DMS79 (cell line): Measurements from ENCODE around the gene COA1.
"Not testable (repeated sequence)": the region's sequence is repeated elsewhere in the genome, so short reads cannot be mapped to it uniquely, and the experiment has no call there.

Source experiments
- DNase-seq: peaks from one replicate; lab custom pipeline; 2025; lab: John Stamatoyannopoulos, UW

COA1 gene

GRCh38 chr7:43758029-43758821 is 28.9 kb upstream of the COA1 start, which contains the start of gene BLVRA:
BLVRA (plus strand) TSS chr7:43758680; CDS start chr7:43771159, 12,479 bp downstream.
- peak; percentile 23 for DNase-seq

- DNase-seq = no peak
Measured at GRCh38 chr7:43757073-43757720, 27.9 kb upstream of the COA1 start.

- DNase-seq = no peak
Measured at GRCh38 chr7:43756368-43757072, 27.2 kb upstream of the COA1 start.

- no peak for DNase-seq
Measured at GRCh38 chr7:43754596-43754995, 25.3 kb upstream of the COA1 start.

GRCh38 chr7:43753843-43754242 is 24.5 kb upstream of the COA1 start:
- DNase-seq = no peak

- no peak for DNase-seq
Measured at GRCh38 chr7:43753271-43753810, 24.0 kb upstream of the COA1 start.

- no peak for DNase-seq
Measured at GRCh38 chr7:43752411-43752810, 23.1 kb upstream of the COA1 start.

GRCh38 chr7:43750016-43750887 is 20.9 kb upstream of the COA1 start:
- no peak for DNase-seq

- DNase-seq = no peak
Measured at GRCh38 chr7:43749383-43749940, 20.1 kb upstream of the COA1 start.

GRCh38 chr7:43747328-43748105 is 18.2 kb upstream of the COA1 start:
- no peak for DNase-seq

- no peak for DNase-seq
Measured at GRCh38 chr7:43742692-43743091, 13.4 kb upstream of the COA1 start.

- no peak for DNase-seq
Measured at GRCh38 chr7:43737467-43738127, 8.3 kb upstream of the COA1 start.

- DNase-seq = no peak
Measured at GRCh38 chr7:43735802-43736603, 6.7 kb upstream of the COA1 start.

GRCh38 chr7:43735403-43735801 is 6.1 kb upstream of the COA1 start:
- DNase-seq = no peak

- not testable (repeated sequence) for DNase-seq
Measured at GRCh38 chr7:43734575-43735332, 5.4 kb upstream of the COA1 start.

GRCh38 chr7:43731494-43731893 is 2.2 kb upstream of the COA1 start:
- DNase-seq = not testable (repeated sequence)

- DNase-seq = no peak
Measured at GRCh38 chr7:43729924-43730248, 563 bp upstream of the COA1 start.

GRCh38 chr7:43727494-43727893 is 1.8 kb downstream of the COA1 start:
- no peak for DNase-seq
